ENCODE results near the gene CIITA.

CIITA gene

GRCh38 chr16:10871157-10871991 is 5.6 kb upstream of the CIITA start:
- peak; percentile 52 for DNase-seq (ENCODE audit: low read depth)
- H3K4me3 ChIP-seq (ENCODE audit: low read length) = no peak overlapping the region
- no peak for TF ChIP-seq CTCF (conservative IDR thresholded peaks at IDR 0.05; ENCODE audit: low read depth, low read length)

- no peak for DNase-seq (ENCODE audit: low read depth)
Measured at GRCh38 chr16:10876315-10876714, 687 bp upstream of the CIITA start.

GRCh38 chr16:10877472-10877946 is 507 bp downstream of the CIITA start:
- H3K4me3 ChIP-seq (ENCODE audit: low read length) = no peak overlapping the region
- DNase-seq (ENCODE audit: low read depth) = no peak
- TF ChIP-seq CTCF (conservative IDR thresholded peaks at IDR 0.05; ENCODE audit: low read depth, low read length) = peak; percentile 4

More at GRCh38 chr16:10876315-10876714, 687 bp upstream of the CIITA start:
- no peak for TF ChIP-seq CTCF (conservative IDR thresholded peaks at IDR 0.05; ENCODE audit: low read depth, low read length)
- H3K4me3 ChIP-seq (ENCODE audit: low read length) = no peak overlapping the region

GRCh38 chr16:10878328-10878643 is 1.3 kb downstream of the CIITA start:
- H3K4me3 ChIP-seq (ENCODE audit: low read length) = no peak overlapping the region
- TF ChIP-seq CTCF (conservative IDR thresholded peaks at IDR 0.05; ENCODE audit: low read depth, low read length) = no peak
- DNase-seq (ENCODE audit: low read depth) = no peak

- no peak for TF ChIP-seq CTCF (conservative IDR thresholded peaks at IDR 0.05; ENCODE audit: low read depth, low read length)
- DNase-seq (ENCODE audit: low read depth) = no peak
- H3K4me3 ChIP-seq (ENCODE audit: low read length) = peak overlapping the region; percentile 40
Measured at GRCh38 chr16:10878644-10879501, 1.9 kb downstream of the CIITA start.

- no peak for DNase-seq (ENCODE audit: low read depth)
- no peak for TF ChIP-seq CTCF (conservative IDR thresholded peaks at IDR 0.05; ENCODE audit: low read depth, low read length)
- H3K4me3 ChIP-seq (ENCODE audit: low read length) = no peak overlapping the region
Measured at GRCh38 chr16:10879681-10880589, 2.9 kb downstream of the CIITA start.
